ENCODE data around the gene HSPA1A. TPM values are rescaled to one million over a fixed set of nuclear protein-coding genes. Genes with fewer than 3 reads are reported as not detected.
"Not testable (repeated sequence)": the region's sequence is repeated elsewhere in the genome, so short reads cannot be mapped to it uniquely, and the experiment has no call there.

Gene HSPA1A
- total RNA-seq, 1 donor from 2014 or later, result 341 TPM

DNA sequence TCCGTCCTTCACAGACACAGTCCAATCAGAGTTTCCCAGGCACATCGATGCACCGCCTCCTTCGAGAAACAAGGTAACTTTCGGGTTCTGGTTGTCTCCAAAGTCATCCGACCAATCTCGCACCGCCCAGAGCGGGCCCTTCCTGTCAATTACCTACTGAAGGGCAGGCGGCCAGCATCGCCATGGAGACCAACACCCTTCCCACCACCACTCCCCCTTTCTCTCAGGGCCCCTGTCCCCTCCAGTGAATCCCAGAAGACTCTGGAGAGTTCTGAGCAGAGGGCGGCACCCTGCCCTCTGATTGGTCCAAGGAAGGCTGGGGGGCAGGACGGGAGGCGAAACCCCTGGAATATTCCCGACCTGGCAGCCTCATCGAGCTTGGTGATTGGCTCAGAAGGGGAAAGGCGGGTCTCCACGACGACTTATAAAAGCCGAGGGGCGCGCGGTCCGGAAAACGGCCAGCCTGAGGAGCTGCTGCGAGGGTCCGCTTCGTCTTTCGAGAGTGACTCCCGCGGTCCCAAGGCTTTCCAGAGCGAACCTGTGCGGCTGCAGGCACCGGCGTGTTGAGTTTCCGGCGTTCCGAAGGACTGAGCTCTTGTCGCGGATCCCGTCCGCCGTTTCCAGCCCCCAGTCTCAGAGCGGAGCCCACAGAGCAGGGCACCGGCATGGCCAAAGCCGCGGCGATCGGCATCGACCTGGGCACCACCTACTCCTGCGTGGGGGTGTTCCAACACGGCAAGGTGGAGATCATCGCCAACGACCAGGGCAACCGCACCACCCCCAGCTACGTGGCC is 12.1 kb downstream of the HSPA1A start, which contains the start of gene HSPA1B:
Gene HSPA1B, plus strand, starts transcription at position 453 of the 794 bp plus-strand sequence. Its CDS starts 213 bp downstream, at position 666.
- intact Hi-C loops (cut with micrococcal nuclease), result no loop called here
- ATAC-seq, result peak; percentile 91
- DNase-seq, result peak; percentile 100

DNA sequence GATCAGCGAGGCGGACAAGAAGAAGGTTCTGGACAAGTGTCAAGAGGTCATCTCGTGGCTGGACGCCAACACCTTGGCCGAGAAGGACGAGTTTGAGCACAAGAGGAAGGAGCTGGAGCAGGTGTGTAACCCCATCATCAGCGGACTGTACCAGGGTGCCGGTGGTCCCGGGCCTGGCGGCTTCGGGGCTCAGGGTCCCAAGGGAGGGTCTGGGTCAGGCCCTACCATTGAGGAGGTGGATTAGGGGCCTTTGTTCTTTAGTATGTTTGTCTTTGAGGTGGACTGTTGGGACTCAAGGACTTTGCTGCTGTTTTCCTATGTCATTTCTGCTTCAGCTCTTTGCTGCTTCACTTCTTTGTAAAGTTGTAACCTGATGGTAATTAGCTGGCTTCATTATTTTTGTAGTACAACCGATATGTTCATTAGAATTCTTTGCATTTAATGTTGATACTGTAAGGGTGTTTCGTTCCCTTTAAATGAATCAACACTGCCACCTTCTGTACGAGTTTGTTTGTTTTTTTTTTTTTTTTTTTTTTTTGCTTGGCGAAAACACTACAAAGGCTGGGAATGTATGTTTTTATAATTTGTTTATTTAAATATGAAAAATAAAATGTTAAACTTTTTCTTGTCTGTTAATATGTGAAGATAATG is 14.4 kb downstream of the HSPA1A start:
- intact Hi-C loops (cut with micrococcal nuclease), result no loop called here
- no peak for ATAC-seq
- no peak for DNase-seq

GRCh38 chr6:31830886-31831335 is 15.6 kb downstream of the HSPA1A start:
- no peak for DNase-seq

DNA sequence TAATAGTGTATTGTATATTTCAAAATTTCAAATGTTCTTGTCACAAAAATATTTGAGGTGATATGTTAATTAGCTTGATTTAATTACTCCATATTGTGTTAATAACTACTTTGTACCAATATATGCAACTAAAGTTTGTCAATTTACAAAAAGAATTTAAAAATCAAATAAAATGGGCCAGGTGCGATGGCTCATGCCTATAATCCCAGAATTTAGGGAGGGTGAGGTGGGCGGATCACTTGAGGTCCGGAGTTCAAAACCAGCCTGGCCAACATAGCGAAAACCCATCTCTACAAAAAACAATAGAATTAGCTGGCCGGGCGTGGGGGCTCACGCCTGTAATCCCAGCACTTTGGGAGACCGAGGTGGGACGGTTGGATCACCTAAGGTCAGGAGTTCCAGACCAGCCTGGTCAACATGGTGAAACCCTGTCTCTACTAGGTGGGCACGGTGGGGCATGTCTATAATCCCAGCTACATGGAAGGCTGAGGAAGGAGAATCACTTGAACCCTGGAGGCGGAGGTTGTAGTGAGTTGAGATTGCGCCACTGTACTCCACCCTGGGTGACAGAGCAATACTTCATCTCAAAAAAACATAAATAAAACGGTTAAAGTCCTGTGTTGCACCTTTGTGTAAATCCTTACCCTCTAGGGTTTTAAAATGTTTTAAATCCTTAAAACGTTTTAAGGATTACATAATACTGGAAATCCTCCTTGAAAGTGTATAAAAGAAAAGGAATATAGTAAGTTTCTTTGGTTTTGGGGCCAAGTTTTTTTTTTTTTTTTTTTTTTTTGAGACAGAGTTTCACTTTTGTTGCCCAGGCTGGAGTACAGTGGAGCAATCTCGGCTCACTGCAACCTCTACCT is 16.2 kb downstream of the HSPA1A start:
- intact Hi-C loops (cut with micrococcal nuclease), result no loop called here
- ATAC-seq (no peak), DNase-seq (no peak)

More at GRCh38 chr6:31830886-31831335, 15.6 kb downstream of the HSPA1A start:
- intact Hi-C loops (cut with micrococcal nuclease), result no loop called here
- no peak for ATAC-seq

- DNase-seq (peak; percentile 92), ATAC-seq (peak; percentile 90)
- intact Hi-C loops (cut with micrococcal nuclease), result no loop called here
Observed at GRCh38 chr6:31834367-31835250, 19.3 kb downstream of the HSPA1A start.

DNA sequence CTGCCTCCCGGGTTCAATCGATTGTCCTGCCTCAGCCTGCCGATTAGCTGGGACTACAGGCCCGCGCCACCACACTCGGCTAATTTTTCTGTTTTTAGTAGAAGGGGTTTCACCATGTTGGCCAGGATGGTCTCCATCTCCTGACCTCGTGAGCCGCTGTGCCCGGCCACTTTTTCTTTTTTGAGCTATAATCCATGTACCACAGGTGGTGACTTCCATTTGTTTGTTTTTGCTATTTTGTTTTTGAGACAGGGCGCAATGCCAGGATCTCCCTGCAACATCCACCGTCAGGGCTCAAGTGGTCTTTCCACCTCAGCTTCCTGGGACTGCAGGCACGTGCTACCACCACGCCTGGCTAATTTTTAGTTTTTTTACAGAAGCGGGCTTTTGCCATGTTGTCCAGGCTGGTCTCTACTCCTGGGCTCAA is 20.7 kb downstream of the HSPA1A start:
- intact Hi-C loops (cut with micrococcal nuclease), result no loop called here
- ATAC-seq, result no peak
- DNase-seq, result no peak

GRCh38 chr6:31836474-31837368 is 21.4 kb downstream of the HSPA1A start:
- ATAC-seq, result no peak
- no peak for DNase-seq
- intact Hi-C loops (cut with micrococcal nuclease), result no loop called here

GRCh38 chr6:31837369-31838113 is 22.2 kb downstream of the HSPA1A start:
- ATAC-seq, result no peak
- intact Hi-C loops (cut with micrococcal nuclease), result no loop called here
- DNase-seq, result no peak

DNA sequence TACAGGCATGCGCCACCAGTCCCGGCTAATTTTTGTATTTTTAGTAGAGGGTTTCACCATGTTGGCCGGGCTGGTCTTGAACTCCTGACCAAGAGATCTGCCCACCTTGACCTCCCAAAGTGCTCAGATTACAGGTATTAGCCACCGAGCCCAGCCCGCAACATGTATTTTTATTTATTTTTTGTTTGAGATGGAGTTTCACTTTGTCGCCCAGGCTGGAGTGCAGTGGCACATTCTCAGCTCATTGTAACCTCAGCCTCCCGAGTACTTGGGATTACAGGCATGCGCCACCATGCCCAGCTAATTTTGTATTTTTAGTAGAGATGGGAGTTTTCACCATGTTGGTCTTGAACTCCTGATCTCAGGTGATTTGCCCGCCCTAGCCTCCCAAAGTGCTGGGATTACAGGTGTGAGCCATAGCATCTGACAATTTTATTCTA is 22.8 kb downstream of the HSPA1A start:
- DNase-seq; ATAC-seq; intact Hi-C loops (cut with micrococcal nuclease): not testable (repeated sequence)

- intact Hi-C loops (cut with micrococcal nuclease), result no loop called here
- no peak for DNase-seq
- no peak for ATAC-seq
Observed at GRCh38 chr6:31838968-31839367, 23.6 kb downstream of the HSPA1A start.

GRCh38 chr6:31839779-31840126 is 24.4 kb downstream of the HSPA1A start:
- intact Hi-C loops (cut with micrococcal nuclease); DNase-seq; ATAC-seq: not testable (repeated sequence)

GRCh38 chr6:31842053-31842452 is 26.7 kb downstream of the HSPA1A start:
- intact Hi-C loops (cut with micrococcal nuclease), result no loop called here
- no peak for ATAC-seq
- no peak for DNase-seq

- DNase-seq, result no peak
- ATAC-seq, result no peak
- intact Hi-C loops (cut with micrococcal nuclease), result no loop called here
Observed at GRCh38 chr6:31844507-31844906, 29.2 kb downstream of the HSPA1A start.

GRCh38 chr6:31847276-31847978 is 32.1 kb downstream of the HSPA1A start:
- intact Hi-C loops (cut with micrococcal nuclease), result no loop called here
- no peak for DNase-seq
- no peak for ATAC-seq

GRCh38 chr6:31850765-31851484 is 35.6 kb downstream of the HSPA1A start:
- intact Hi-C loops (cut with micrococcal nuclease), result no loop called here
- DNase-seq (no peak), ATAC-seq (no peak)

DNA sequence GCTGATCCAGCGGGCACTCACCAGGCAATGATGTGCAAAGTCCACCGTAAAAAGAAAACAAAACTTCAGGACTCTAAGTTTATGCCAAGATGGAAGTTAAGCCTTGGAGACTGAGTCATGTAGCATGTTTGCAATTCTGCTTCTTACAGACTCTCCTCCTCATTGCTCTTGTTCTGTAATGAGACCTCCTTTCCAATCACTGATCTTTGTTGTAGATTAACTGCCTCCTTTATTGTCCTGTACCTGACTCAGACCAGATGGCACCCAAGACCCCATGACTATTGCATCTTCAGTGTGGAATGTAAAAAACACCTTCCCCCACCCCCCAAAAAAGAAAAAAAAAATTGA is 36.1 kb downstream of the HSPA1A start:
- intact Hi-C loops (cut with micrococcal nuclease), result no loop called here
- DNase-seq, result no peak
- no peak for ATAC-seq
